Nephron (organoid): ENCODE measurements around the gene PLCL2.

Experiments used
- H3K27ac Mint-ChIP-seq, 3 experiments: 2 replicates each; pipeline ENCODE4 v1.8.0; 2020; ENCODE audit warnings: mixed read lengths in 3 of 3, mild to moderate bottlenecking in 2 of 3, moderate library complexity in 1 of 3
- H3K27me3 Mint-ChIP-seq: 2 replicates; pipeline ENCODE4 v1.8.0; 2021; ENCODE audit warnings: low read depth, mild to moderate bottlenecking, moderate library complexity, mixed read lengths
- H3K36me3 Mint-ChIP-seq: 2 replicates; pipeline ENCODE4 v1.8.0; 2020; ENCODE audit warnings: low read depth, mixed read lengths
- H3K4me1 Mint-ChIP-seq: 2 replicates; pipeline ENCODE4 v1.8.0; 2020; ENCODE audit warnings: mixed read lengths
- H3K4me3 Mint-ChIP-seq, 3 experiments: 2 replicates each; pipeline ENCODE4 v1.8.0; 2020; ENCODE audit warnings: mild to moderate bottlenecking in 3 of 3, mixed read lengths in 3 of 3, moderate library complexity in 2 of 3
- H3K9me3 Mint-ChIP-seq: 2 replicates; pipeline ENCODE4 v1.8.0; 2020; ENCODE audit warnings: mixed read lengths
- CTCF ChIP-seq, 3 experiments: fragments of 200-600 bp; sonication (generic); IDR thresholded peaks; one replicate each; pipeline ENCODE4 v1.5.0; 2021; ENCODE audit warnings: antibody characterized with exemption in 3 of 3; ENCODE audit not compliant: unreplicated experiment in 3 of 3

Gene PLCL2

GRCh38 chr3:17081520-17081919 is 196.8 kb downstream of the PLCL2 start:
- no peaks in the 10 kb centered on the region for H3K4me1 Mint-ChIP-seq
- peaks cover 30% of the 10 kb centered on the region for H3K9me3 Mint-ChIP-seq
- no peak overlapping the region for H3K27ac Mint-ChIP-seq
- H3K27me3 Mint-ChIP-seq, result no peaks in the 10 kb centered on the region
- H3K36me3 Mint-ChIP-seq, result peaks cover 47% of the 10 kb centered on the region
- H3K4me3 Mint-ChIP-seq, result no peak overlapping the region
- TF ChIP-seq CTCF (IDR thresholded peaks at IDR 0.05; ENCODE audit: unreplicated experiment in 3 of 3), result no peak

GRCh38 chr3:17087509-17087908 is 202.8 kb downstream of the PLCL2 start:
- Mint-ChIP-seq H3K27me3 (peaks cover 3% of the 10 kb centered on the region), H3K4me3 (no peak overlapping the region), H3K9me3 (peaks cover 27% of the 10 kb centered on the region), H3K4me1 (peaks cover 47% of the 10 kb centered on the region), H3K36me3 (peaks cover 45% of the 10 kb centered on the region), H3K27ac (peak overlapping the region in 1 of 3 experiments; percentile 38)
- no peak for TF ChIP-seq CTCF (IDR thresholded peaks at IDR 0.05; ENCODE audit: unreplicated experiment in 3 of 3)

GRCh38 chr3:17088017-17088416 is 203.3 kb downstream of the PLCL2 start:
- Mint-ChIP-seq H3K27ac (peak overlapping the region in 2 of 3 experiments; percentile 5 to 65), H3K4me3 (peak overlapping the region in 1 of 3 experiments; percentile 28), H3K27me3 (peaks cover 3% of the 10 kb centered on the region), H3K4me1 (peaks cover 51% of the 10 kb centered on the region), H3K36me3 (peaks cover 42% of the 10 kb centered on the region), H3K9me3 (peaks cover 25% of the 10 kb centered on the region)
- TF ChIP-seq CTCF (IDR thresholded peaks at IDR 0.05; ENCODE audit: unreplicated experiment in 3 of 3), result no peak

- peaks cover 51% of the 10 kb centered on the region for H3K4me1 Mint-ChIP-seq
- no peak for TF ChIP-seq CTCF (IDR thresholded peaks at IDR 0.05; ENCODE audit: unreplicated experiment in 3 of 3)
- peaks cover 18% of the 10 kb centered on the region for H3K9me3 Mint-ChIP-seq
- peak overlapping the region in 1 of 3 experiments; percentile 35 for H3K4me3 Mint-ChIP-seq
- peak overlapping the region in 2 of 3 experiments; percentile 57 to 65 for H3K27ac Mint-ChIP-seq
- H3K27me3 Mint-ChIP-seq, result peaks cover 3% of the 10 kb centered on the region
- peaks cover 35% of the 10 kb centered on the region for H3K36me3 Mint-ChIP-seq
Observed at GRCh38 chr3:17088602-17089313, 204.0 kb downstream of the PLCL2 start.

- Mint-ChIP-seq H3K36me3 (peaks cover 32% of the 10 kb centered on the region), H3K4me1 (peaks cover 51% of the 10 kb centered on the region)
Observed at GRCh38 chr3:17089314-17089700, 204.6 kb downstream of the PLCL2 start.

More at GRCh38 chr3:17089314-17089700, 204.6 kb downstream of the PLCL2 start:
- H3K4me3 Mint-ChIP-seq, result no peak overlapping the region
- peak overlapping the region; percentile 7 to 57 (median 37) for H3K27ac Mint-ChIP-seq
- peaks cover 16% of the 10 kb centered on the region for H3K9me3 Mint-ChIP-seq
- TF ChIP-seq CTCF (IDR thresholded peaks at IDR 0.05; ENCODE audit: unreplicated experiment in 3 of 3), result no peak
- peaks cover 3% of the 10 kb centered on the region for H3K27me3 Mint-ChIP-seq
